Esophagus muscularis mucosa (tissue), 4 donors: ENCODE measurements around the gene SLC39A11. TPM values are rescaled to one million over a fixed set of nuclear protein-coding genes. Genes with fewer than 3 reads are reported as not detected.
"Not testable (repeated sequence)": the region's sequence is repeated elsewhere in the genome, so short reads cannot be mapped to it uniquely, and the experiment has no call there.

Experiments
- DNase-seq: peaks from one replicate; pipeline ENCODE4 v3.0.0-alpha.2; 2017; ENCODE audit errors: extremely low spot score
- H3K27ac ChIP-seq, 4 donors: fragments of 200-600 bp; sonication (generic); replicated peaks in 1 of 4; 1 replicate in 3 of 4; 2 replicates in 1 of 4; pipeline ENCODE4 v1.5.1; 2016 to 2019; ENCODE audit warnings: mild to moderate bottlenecking in 1 of 4
- H3K27me3 ChIP-seq, 4 donors: fragments of 200-600 bp; sonication (generic); one replicate each; pipeline versions ENCODE4 v1.5.1 to v1.6.0; 2016 to 2019
- H3K36me3 ChIP-seq, 4 donors: fragments of 200-600 bp; sonication (generic); one replicate each; pipeline ENCODE4 v1.5.1; 2016 to 2019
- H3K4me1 ChIP-seq, 4 donors: fragments of 200-600 bp; sonication (generic); one replicate each; pipeline ENCODE4 v1.5.1; 2016 to 2019
- H3K4me3 ChIP-seq, 4 donors: fragments of 200-600 bp; sonication (generic); 1 replicate in 2 of 4; 2 replicates in 2 of 4; pipeline ENCODE4 v1.5.1; 2016 to 2019; ENCODE audit warnings: mild to moderate bottlenecking in 4 of 4, moderate library complexity in 1 of 4
- H3K9me3 ChIP-seq, 4 donors: fragments of 200-600 bp; sonication (generic); 1 replicate in 3 of 4; 2 replicates in 1 of 4; pipeline ENCODE4 v1.5.1; 2016 to 2019
- EP300 ChIP-seq: sonication (generic); formaldehyde crosslinking; IDR thresholded peaks from one replicate; pipeline ENCODE4 v1.6.1; 2017; ENCODE audit warnings: antibody characterized with exemption
- POLR2A ChIP-seq: fragments of 450-650 bp; IDR thresholded peaks from one replicate; pipeline ENCODE4 v1.6.1; 2017; ENCODE audit warnings: antibody characterized with exemption, moderate library complexity, mild to moderate bottlenecking, low read depth
- POLR2AphosphoS5 ChIP-seq, 2 donors: sonication (generic); formaldehyde crosslinking; IDR thresholded peaks; one replicate each; pipeline ENCODE4 v1.6.1; 2017; ENCODE audit warnings: antibody characterized with exemption in 2 of 2
- WGBS: methylation state at CpG from one replicate; pipeline ENCODE4 v1.1.5; 2018; 5-methylcytosine and 5-hydroxymethylcytosine counted together
- intact Hi-C: fragments of 100-400 bp; cut with DNase I; formaldehyde crosslinking; loops from one replicate; pipeline ENCODE4 v1.15.1; 2023
- total RNA-seq, 4 donors: library from RNA; depleted of rRNA; stranded (reverse); fragments of >200 nt; gene quantifications; one replicate each; pipeline versions ENCODE4 v1.1.0 to v1.2.1, GENCODE V29; 2016
- TF ChIP-seq, protein P1 (sequence below), 3 experiments: fragments of 200-600 bp in 2 of 3; fragments of 450-650 bp in 1 of 3; sonication (generic) in 2 of 3; IDR thresholded peaks; one replicate each; pipeline ENCODE4 v1.5.1; 2017 to 2019; ENCODE audit warnings: antibody characterized with exemption in 3 of 3, mild to moderate bottlenecking in 2 of 3, moderate library complexity in 1 of 3

Gene SLC39A11
- total RNA-seq, 4 donors from 2014 or later, result 7.5 to 20.2 (median 18.4) TPM

DNA sequence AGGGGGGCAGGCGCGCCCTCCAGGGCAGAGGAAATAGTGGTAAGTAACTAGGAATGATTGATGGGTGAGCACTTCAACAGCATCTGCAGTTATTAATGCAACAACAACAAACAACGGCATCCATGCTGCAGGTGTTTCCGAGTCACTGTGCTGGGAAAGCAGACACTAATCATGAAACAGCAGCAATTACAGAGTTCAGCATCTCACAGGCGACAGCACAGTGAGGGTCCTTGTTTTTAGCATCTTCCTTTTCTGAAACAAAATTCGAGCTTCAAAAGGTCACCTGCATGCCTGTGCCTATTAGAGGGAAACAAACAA lies 191.9 kb downstream of the SLC39A11 start:
- intact Hi-C loops, result no loop called here
- Histone ChIP-seq H3K4me3 (no peak overlapping the region), H3K27ac (no peak overlapping the region), H3K4me1 (no peaks in the 10 kb centered on the region), H3K27me3 (no peaks in the 10 kb centered on the region), H3K36me3 (peaks cover 0 to 6% (median 0%) of the 10 kb centered on the region in 4 donors), H3K9me3 (no peaks in the 10 kb centered on the region)
- 71% methylated on average over 6 of the region's 6 CpGs for WGBS
- DNase-seq, result no peak
- no peak for TF ChIP-seq POLR2A
- TF ChIP-seq, protein P1, sequence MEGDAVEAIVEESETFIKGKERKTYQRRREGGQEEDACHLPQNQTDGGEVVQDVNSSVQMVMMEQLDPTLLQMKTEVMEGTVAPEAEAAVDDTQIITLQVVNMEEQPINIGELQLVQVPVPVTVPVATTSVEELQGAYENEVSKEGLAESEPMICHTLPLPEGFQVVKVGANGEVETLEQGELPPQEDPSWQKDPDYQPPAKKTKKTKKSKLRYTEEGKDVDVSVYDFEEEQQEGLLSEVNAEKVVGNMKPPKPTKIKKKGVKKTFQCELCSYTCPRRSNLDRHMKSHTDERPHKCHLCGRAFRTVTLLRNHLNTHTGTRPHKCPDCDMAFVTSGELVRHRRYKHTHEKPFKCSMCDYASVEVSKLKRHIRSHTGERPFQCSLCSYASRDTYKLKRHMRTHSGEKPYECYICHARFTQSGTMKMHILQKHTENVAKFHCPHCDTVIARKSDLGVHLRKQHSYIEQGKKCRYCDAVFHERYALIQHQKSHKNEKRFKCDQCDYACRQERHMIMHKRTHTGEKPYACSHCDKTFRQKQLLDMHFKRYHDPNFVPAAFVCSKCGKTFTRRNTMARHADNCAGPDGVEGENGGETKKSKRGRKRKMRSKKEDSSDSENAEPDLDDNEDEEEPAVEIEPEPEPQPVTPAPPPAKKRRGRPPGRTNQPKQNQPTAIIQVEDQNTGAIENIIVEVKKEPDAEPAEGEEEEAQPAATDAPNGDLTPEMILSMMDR (IDR thresholded peaks at IDR 0.05), result no peak
- TF ChIP-seq EP300, result no peak
- TF ChIP-seq POLR2AphosphoS5 (IDR thresholded peaks at IDR 0.05), result no peak

DNA sequence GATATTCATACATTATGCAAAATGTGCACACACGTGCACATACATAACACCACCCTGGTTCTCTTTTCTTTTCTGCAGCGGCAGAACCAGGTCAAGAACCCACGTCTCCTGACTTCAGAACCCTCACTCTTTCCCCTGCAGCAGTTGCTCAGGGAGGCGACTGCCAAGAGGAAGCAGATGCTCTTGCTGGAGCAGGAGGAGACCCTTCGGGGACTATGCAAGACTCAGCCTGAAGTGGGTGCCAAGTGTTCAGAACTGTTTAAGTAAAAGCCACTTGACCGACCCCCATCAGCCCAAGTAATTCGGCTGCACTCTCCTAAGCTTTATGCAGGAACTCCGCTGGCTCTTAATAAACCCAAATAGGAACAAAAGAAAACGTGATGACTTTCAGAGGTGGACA lies 193.8 kb downstream of the SLC39A11 start:
- H3K27ac ChIP-seq, result no peak overlapping the region
- DNase-seq, result no peak
- H3K27me3 ChIP-seq, result no peaks in the 10 kb centered on the region
- peaks cover 0 to 6% (median 0%) of the 10 kb centered on the region in 4 donors for H3K36me3 ChIP-seq
- no peak overlapping the region for H3K4me3 ChIP-seq
- H3K4me1 ChIP-seq, result no peaks in the 10 kb centered on the region
- WGBS, result 74% methylated on average over 8 of the region's 9 CpGs
- intact Hi-C loops, result no loop called here
- no peak for TF ChIP-seq POLR2A
- TF ChIP-seq, protein P1 (IDR thresholded peaks at IDR 0.05), result no peak
- TF ChIP-seq POLR2AphosphoS5 (IDR thresholded peaks at IDR 0.05), result no peak
- no peak for TF ChIP-seq EP300
- H3K9me3 ChIP-seq, result no peaks in the 10 kb centered on the region

DNA sequence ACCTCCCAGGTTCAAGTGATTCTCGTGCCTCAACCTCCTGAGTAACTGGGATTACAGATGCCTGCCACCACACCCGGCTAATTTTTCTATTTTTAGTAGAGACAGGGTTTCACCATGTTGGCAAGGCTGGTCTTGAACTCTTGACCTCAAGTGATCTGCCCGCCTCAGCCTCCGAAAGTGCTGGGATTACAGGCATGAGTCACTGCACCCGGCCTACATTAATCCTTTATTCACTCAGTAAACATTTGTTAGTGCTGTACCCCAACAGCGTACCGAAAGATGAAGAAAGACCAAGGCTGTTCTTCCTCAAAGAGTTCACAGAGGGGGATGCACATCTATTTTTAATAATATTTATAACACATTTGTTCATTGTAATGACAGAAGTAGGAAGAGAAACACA lies 196.2 kb downstream of the SLC39A11 start:
- 81% methylated on average over 7 of the region's 7 CpGs for WGBS
- H3K9me3 ChIP-seq, intact Hi-C loops, H3K36me3 ChIP-seq, H3K4me1 ChIP-seq, DNase-seq, H3K27me3 ChIP-seq, H3K27ac ChIP-seq, H3K4me3 ChIP-seq: not testable (repeated sequence)

GRCh38 chr17:72891627-72892026 lies 200.9 kb downstream of the SLC39A11 start:
- WGBS, result 97% methylated on average over 2 of the region's 2 CpGs
- intact Hi-C loops, result no loop called here

DNA sequence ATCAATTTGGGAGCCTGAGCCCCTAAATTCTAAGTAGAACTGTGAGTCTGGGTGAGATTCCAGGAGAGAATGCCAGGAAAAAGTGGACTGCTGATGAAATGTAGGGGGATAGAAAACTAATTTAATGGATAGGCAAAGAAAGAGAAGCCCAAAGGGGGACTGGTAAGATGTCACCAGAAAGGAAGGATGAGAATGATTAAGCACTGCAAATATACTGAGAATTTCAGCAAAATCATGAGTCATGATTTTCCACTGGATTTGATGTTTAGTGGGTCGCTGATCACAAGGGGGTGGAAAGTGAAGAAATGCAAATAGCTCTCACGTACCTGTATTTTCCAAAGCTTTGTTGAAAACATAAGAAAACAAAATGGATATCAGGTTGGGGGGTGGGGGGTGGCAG lies 201.8 kb downstream of the SLC39A11 start:
- 90% methylated on average over 2 of the region's 2 CpGs for WGBS
- H3K27ac ChIP-seq, result no peak overlapping the region
- intact Hi-C loops, result no loop called here

More at GRCh38 chr17:72891627-72892026, 200.9 kb downstream of the SLC39A11 start:
- no peaks in the 10 kb centered on the region for H3K9me3 ChIP-seq
- H3K4me3 ChIP-seq, result no peak overlapping the region
- TF ChIP-seq POLR2AphosphoS5 (IDR thresholded peaks at IDR 0.05) (no peak), POLR2A (no peak), EP300 (no peak)
- TF ChIP-seq, protein P1 (IDR thresholded peaks at IDR 0.05), result no peak
- peaks cover 0 to 3% (median 0%) of the 10 kb centered on the region in 4 donors for H3K36me3 ChIP-seq
- no peak overlapping the region for H3K27ac ChIP-seq
- no peaks in the 10 kb centered on the region for H3K4me1 ChIP-seq
- no peaks in the 10 kb centered on the region for H3K27me3 ChIP-seq
- DNase-seq, result no peak

More for the DNA sequence above, 201.8 kb downstream of the SLC39A11 start:
- H3K27me3 ChIP-seq, result no peaks in the 10 kb centered on the region
- TF ChIP-seq, protein P1 (IDR thresholded peaks at IDR 0.05), result no peak
- TF ChIP-seq EP300, result no peak
- TF ChIP-seq POLR2AphosphoS5 (IDR thresholded peaks at IDR 0.05), result no peak
- no peak for TF ChIP-seq POLR2A
- H3K4me1 ChIP-seq, result no peaks in the 10 kb centered on the region
- no peak for DNase-seq
- peaks cover 0 to 3% (median 0%) of the 10 kb centered on the region in 4 donors for H3K36me3 ChIP-seq
- H3K9me3 ChIP-seq, result no peaks in the 10 kb centered on the region
- no peak overlapping the region for H3K4me3 ChIP-seq
